COLO668 (cell line): ENCODE measurements around the gene CEP20.

Experiments used
- DNase-seq: peaks from one replicate; lab custom pipeline; 2025; ENCODE audit not compliant: unreplicated experiment; lab: John Stamatoyannopoulos, UW

The CEP20 gene

GRCh38 chr16:15834502-15834901 lies 53.9 kb downstream of the CEP20 start:
- no peak for DNase-seq

- DNase-seq, result no peak
Observed at GRCh38 chr16:15833541-15833940, 54.9 kb downstream of the CEP20 start.

- DNase-seq, result no peak
Observed at GRCh38 chr16:15832241-15832640, 56.2 kb downstream of the CEP20 start.

- no peak for DNase-seq
Observed at GRCh38 chr16:15830832-15831451, 57.5 kb downstream of the CEP20 start.

- no peak for DNase-seq
Observed at GRCh38 chr16:15829460-15829859, 58.9 kb downstream of the CEP20 start.

- DNase-seq, result no peak
Observed at GRCh38 chr16:15827709-15828343, 60.6 kb downstream of the CEP20 start.

GRCh38 chr16:15827299-15827698 lies 61.1 kb downstream of the CEP20 start:
- DNase-seq, result no peak

- no peak for DNase-seq
Observed at GRCh38 chr16:15825750-15826305, 62.6 kb downstream of the CEP20 start.

- no peak for DNase-seq
Observed at GRCh38 chr16:15822957-15823356, 65.4 kb downstream of the CEP20 start.

- no peak for DNase-seq
Observed at GRCh38 chr16:15820837-15821236, 67.6 kb downstream of the CEP20 start.

- no peak for DNase-seq
Observed at GRCh38 chr16:15819046-15819445, 69.4 kb downstream of the CEP20 start.

GRCh38 chr16:15817446-15817845 lies 71.0 kb downstream of the CEP20 start:
- no peak for DNase-seq

- DNase-seq, result no peak
Observed at GRCh38 chr16:15816228-15816627, 72.2 kb downstream of the CEP20 start.
